ENCODE data around the gene KCNH5. TPM values are rescaled to one million over a fixed set of nuclear protein-coding genes. Genes with fewer than 3 reads are reported as not detected.
"Not testable (repeated sequence)": the region's sequence is repeated elsewhere in the genome, so short reads cannot be mapped to it uniquely, and the experiment has no call there.

Gene KCNH5
- total and polyA plus RNA-seq, 2 donors (not counting 1 experiment from before 2014, with no cell fraction given), result 0.03 to 0.83 TPM

- H3K36me3 ChIP-seq (ENCODE audit: control insufficient read depth, insufficient read depth, low read length), result no peaks in the 10 kb centered on the region
- no peaks in the 10 kb centered on the region for H4K20me1 ChIP-seq (ENCODE audit: control insufficient read depth, extremely low read depth, insufficient read depth, low read length)
- DNase-seq (ENCODE audit: low read depth in 2 of 2), result no peak
- no peak overlapping the region for H3K4me2 ChIP-seq (ENCODE audit: extremely low read depth, insufficient read depth, low read length)
- no peaks in the 10 kb centered on the region for H3K27me3 ChIP-seq (ENCODE audit: control insufficient read depth, insufficient read depth, low read length)
- H3K9me3 ChIP-seq (ENCODE audit: control insufficient read depth, insufficient read depth, low read depth, low read length), result no peaks in the 10 kb centered on the region
- no peaks in the 10 kb centered on the region for H3K79me2 ChIP-seq (ENCODE audit: control insufficient read depth, insufficient read depth, low read length)
- no peaks in the 10 kb centered on the region for H3K4me1 ChIP-seq (ENCODE audit: control insufficient read depth, extremely low read depth, insufficient read depth, low read length)
- no peak overlapping the region for H3K27ac ChIP-seq (ENCODE audit: insufficient read depth, low read length)
- TF ChIP-seq CTCF (conservative IDR thresholded peaks at IDR 0.05 in 1 of 2, IDR thresholded peaks at IDR 0.05 in 1 of 2; ENCODE audit: low read depth in 1 of 2, low read length in 2 of 2), result no peak
- TF ChIP-seq EZH2 (IDR thresholded peaks at IDR 0.05; ENCODE audit: low read length, missing control alignments), result no peak
- no peak overlapping the region for H2AFZ ChIP-seq (ENCODE audit: low read length)
- H3K4me3 ChIP-seq (replicated peaks in 1 of 4; ENCODE audit: control extremely low read depth in 1 of 4, insufficient read depth in 1 of 4, low read depth in 3 of 4, low read length in 4 of 4), result no peak overlapping the region
- H3K9ac ChIP-seq (ENCODE audit: insufficient read depth, low read length), result no peak overlapping the region
Observed at GRCh38 chr14:62796431-62796830, 248.8 kb downstream of the KCNH5 start.

GRCh38 chr14:62792578-62792977 is 252.7 kb downstream of the KCNH5 start:
- H3K27me3 ChIP-seq (ENCODE audit: control insufficient read depth, insufficient read depth, low read length), result no peaks in the 10 kb centered on the region
- no peak overlapping the region for H3K4me3 ChIP-seq (replicated peaks in 1 of 4; ENCODE audit: control extremely low read depth in 1 of 4, insufficient read depth in 1 of 4, low read depth in 3 of 4, low read length in 4 of 4)
- no peak overlapping the region for H2AFZ ChIP-seq (ENCODE audit: low read length)
- TF ChIP-seq EZH2 (IDR thresholded peaks at IDR 0.05; ENCODE audit: low read length, missing control alignments) (no peak), CTCF (conservative IDR thresholded peaks at IDR 0.05 in 1 of 2, IDR thresholded peaks at IDR 0.05 in 1 of 2; ENCODE audit: low read depth in 1 of 2, low read length in 2 of 2) (no peak)
- no peaks in the 10 kb centered on the region for H3K9me3 ChIP-seq (ENCODE audit: control insufficient read depth, insufficient read depth, low read depth, low read length)
- no peak overlapping the region for H3K9ac ChIP-seq (ENCODE audit: insufficient read depth, low read length)
- H3K36me3 ChIP-seq (ENCODE audit: control insufficient read depth, insufficient read depth, low read length), result no peaks in the 10 kb centered on the region
- DNase-seq (ENCODE audit: low read depth in 2 of 2), result no peak
- H3K79me2 ChIP-seq (ENCODE audit: control insufficient read depth, insufficient read depth, low read length), result no peaks in the 10 kb centered on the region
- no peaks in the 10 kb centered on the region for H4K20me1 ChIP-seq (ENCODE audit: control insufficient read depth, extremely low read depth, insufficient read depth, low read length)
- no peaks in the 10 kb centered on the region for H3K4me1 ChIP-seq (ENCODE audit: control insufficient read depth, extremely low read depth, insufficient read depth, low read length)
- H3K27ac ChIP-seq (ENCODE audit: insufficient read depth, low read length), result no peak overlapping the region
- no peak overlapping the region for H3K4me2 ChIP-seq (ENCODE audit: extremely low read depth, insufficient read depth, low read length)

- not testable (repeated sequence) for H3K4me1 ChIP-seq (ENCODE audit: control insufficient read depth, extremely low read depth, insufficient read depth, low read length); H3K27ac ChIP-seq (ENCODE audit: insufficient read depth, low read length); H3K9me3 ChIP-seq (ENCODE audit: control insufficient read depth, insufficient read depth, low read depth, low read length); H3K36me3 ChIP-seq (ENCODE audit: control insufficient read depth, insufficient read depth, low read length); H2AFZ ChIP-seq (ENCODE audit: low read length); H4K20me1 ChIP-seq (ENCODE audit: control insufficient read depth, extremely low read depth, insufficient read depth, low read length); H3K9ac ChIP-seq (ENCODE audit: insufficient read depth, low read length); H3K4me2 ChIP-seq (ENCODE audit: extremely low read depth, insufficient read depth, low read length); DNase-seq (ENCODE audit: low read depth in 2 of 2); H3K27me3 ChIP-seq (ENCODE audit: control insufficient read depth, insufficient read depth, low read length); H3K4me3 ChIP-seq (replicated peaks in 1 of 4; ENCODE audit: control extremely low read depth in 1 of 4, insufficient read depth in 1 of 4, low read depth in 3 of 4, low read length in 4 of 4); H3K79me2 ChIP-seq (ENCODE audit: control insufficient read depth, insufficient read depth, low read length)
Observed at GRCh38 chr14:62781328-62781727, 263.9 kb downstream of the KCNH5 start.

Data from fibroblast of lung (primary cell).